GM20000 (cell line): Measurements from ENCODE around the gene CYP1B1.

Source experiments
- DNase-seq: peaks from one replicate; pipeline ENCODE4 v3.0.0; 2012; ENCODE audit warnings: low spot score
- TF ChIP-seq, protein P1 (sequence below): IDR thresholded peaks from 2 replicates; pipeline ENCODE4 v1.5.1; 2012; ENCODE audit warnings: mild to moderate bottlenecking, control low read depth; ENCODE audit errors: extremely low read depth, missing control alignments

CYP1B1 gene

DNA sequence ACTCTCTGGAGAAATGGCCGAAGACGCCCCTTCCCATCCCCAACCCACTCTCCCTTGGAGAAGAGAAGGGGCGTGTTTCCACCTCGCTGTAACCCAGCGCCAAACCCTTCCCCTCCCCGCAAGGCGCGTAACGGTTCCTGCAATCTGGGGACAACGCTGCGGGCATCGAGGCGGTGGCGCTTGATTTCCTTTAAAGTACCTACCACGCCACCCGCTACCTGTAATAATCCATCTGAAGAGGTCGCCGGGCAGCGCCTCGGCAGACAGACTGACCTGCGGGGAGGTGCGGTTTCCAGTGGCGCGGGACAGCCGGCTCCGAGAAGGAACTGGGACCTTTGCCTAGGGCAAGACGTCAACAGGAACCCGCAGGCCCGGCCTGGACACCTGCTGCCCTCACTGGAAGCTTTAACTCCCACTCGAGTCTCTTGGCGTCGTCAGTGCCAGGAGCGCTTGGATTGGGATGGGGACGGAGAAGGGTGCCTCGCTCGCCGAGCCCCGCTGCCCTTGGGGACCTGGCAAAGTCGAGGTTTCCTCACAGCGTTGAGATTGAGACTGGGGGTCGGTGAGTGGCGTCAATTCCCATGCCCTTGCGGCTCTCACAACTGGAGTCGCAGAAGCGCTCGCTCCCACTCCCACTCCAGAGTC lies at the start of gene CYP1B1:
CYP1B1 (minus strand) TSS at position 645 of the 645 bp plus-strand sequence. CDS start 763 bp downstream, outside the sequence.
- TF ChIP-seq, protein P1, sequence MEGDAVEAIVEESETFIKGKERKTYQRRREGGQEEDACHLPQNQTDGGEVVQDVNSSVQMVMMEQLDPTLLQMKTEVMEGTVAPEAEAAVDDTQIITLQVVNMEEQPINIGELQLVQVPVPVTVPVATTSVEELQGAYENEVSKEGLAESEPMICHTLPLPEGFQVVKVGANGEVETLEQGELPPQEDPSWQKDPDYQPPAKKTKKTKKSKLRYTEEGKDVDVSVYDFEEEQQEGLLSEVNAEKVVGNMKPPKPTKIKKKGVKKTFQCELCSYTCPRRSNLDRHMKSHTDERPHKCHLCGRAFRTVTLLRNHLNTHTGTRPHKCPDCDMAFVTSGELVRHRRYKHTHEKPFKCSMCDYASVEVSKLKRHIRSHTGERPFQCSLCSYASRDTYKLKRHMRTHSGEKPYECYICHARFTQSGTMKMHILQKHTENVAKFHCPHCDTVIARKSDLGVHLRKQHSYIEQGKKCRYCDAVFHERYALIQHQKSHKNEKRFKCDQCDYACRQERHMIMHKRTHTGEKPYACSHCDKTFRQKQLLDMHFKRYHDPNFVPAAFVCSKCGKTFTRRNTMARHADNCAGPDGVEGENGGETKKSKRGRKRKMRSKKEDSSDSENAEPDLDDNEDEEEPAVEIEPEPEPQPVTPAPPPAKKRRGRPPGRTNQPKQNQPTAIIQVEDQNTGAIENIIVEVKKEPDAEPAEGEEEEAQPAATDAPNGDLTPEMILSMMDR: no peak
- DNase-seq: peak; percentile 49

DNA sequence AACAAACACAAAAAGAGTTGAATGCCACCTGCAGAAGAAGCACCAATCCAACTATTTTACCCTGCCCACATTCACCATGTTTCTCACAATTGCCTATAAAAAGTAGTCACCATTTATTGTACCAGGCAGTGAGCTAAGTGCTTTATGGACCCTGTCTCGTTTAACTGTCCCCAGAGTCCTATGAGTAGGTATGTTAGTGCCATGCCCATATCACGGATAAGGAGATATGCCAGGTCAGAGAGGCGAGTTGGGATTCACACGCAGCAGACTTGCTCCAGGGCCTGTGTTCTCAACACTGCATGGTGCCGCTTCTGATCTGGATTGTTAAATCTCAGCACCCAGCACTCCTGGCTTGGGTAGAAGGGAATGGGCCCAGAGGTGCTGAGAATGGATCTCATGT lies 49.1 kb upstream of the CYP1B1 start:
- DNase-seq: no peak

DNA sequence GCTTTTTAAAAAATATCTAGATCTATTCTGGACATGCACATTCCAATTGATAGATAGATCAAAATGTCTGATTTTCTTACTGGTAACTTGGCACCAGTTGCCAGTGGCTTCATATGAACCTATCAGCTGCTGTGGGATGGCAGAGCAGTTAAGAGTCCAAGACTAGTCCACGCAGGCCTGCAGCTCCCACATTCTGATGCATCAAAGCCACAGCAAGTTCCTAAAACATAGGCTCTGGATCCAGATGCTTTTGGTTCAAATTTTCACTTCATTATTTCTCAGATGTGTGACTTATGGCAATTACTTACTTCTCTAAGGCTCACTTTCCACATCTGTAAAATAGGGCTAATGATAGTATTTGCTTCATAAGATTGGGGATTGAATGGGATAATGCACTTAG lies 48.0 kb upstream of the CYP1B1 start:
- TF ChIP-seq, protein P1: no peak
- no peak for DNase-seq

More for the DNA sequence above, 49.1 kb upstream of the CYP1B1 start:
- TF ChIP-seq, protein P1: no peak

GRCh38 chr2:38122344-38122743 lies 46.4 kb upstream of the CYP1B1 start:
- TF ChIP-seq, protein P1: no peak
- DNase-seq: no peak

- no peak for DNase-seq
- TF ChIP-seq, protein P1: no peak
These were observed 45.5 kb upstream of the CYP1B1 start for GRCh38 chr2:38121481-38121880.

DNA sequence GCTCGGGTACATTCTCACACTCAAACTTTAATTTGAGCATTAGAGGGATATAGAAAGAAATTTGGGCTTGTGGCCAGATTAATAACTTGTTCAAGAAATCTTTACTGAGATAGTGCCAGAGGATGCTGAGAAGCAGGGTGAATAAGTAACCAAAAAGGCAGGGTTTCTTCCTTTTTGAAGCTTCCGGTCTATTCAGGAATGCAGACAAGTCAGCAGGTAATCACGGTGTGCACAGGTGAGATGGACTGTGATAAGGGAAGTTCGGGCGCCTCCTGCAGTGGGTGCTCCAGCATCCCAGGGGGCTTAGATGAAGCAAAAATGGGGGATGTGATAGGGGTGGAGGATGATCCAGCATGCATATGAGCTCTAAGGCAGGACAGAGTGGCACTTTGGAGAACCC lies 44.9 kb upstream of the CYP1B1 start:
- TF ChIP-seq, protein P1: no peak
- DNase-seq: no peak

DNA sequence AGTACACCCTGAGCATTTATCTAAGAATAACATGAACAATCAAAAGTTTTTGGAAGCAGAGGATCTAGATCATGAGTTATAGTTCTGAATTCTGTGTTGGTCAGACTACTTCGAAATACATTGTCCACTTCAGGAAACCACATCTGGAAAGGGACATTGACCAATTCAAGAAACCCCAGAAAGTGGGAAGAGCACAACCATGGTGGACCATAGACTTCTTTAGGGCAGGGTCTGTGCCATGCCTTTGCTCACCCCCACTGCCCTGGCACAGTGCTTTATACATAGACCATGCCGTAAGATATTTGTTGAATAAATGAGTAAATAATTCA lies 44.3 kb upstream of the CYP1B1 start:
- no peak for DNase-seq
- TF ChIP-seq, protein P1: no peak
